Body of pancreas (tissue), 4 donors: Measurements from ENCODE around the gene COL28A1.

ENCODE experiments used
- CTCF ChIP-seq, 7 experiments: fragments of 450-650 bp in 4 of 7; fragments of 200-600 bp in 3 of 7; sonication (generic) in 3 of 7; IDR thresholded peaks; one replicate each; pipeline ENCODE4 v1.5.1; 2016 to 2019; ENCODE audit warnings: antibody characterized with exemption in 7 of 7
- POLR2A ChIP-seq, 3 donors: fragments of 450-650 bp; IDR thresholded peaks; one replicate each; pipeline ENCODE4 v1.6.1; 2016; ENCODE audit warnings: antibody characterized with exemption in 3 of 3, mild to moderate bottlenecking in 2 of 3

- TF ChIP-seq POLR2A (IDR thresholded peaks at IDR 0.05), result no peak
- no peak for TF ChIP-seq CTCF (IDR thresholded peaks at IDR 0.05)
These were observed 16.6 kb downstream of the COL28A1 start for GRCh38 chr7:7519056-7519455.
